Breast epithelium (tissue), 4 donors: ENCODE data around the gene ITPR1. TPM values are rescaled to one million over a fixed set of nuclear protein-coding genes. Genes with fewer than 3 reads are reported as not detected.

Experiments
- DNase-seq, 2 donors: peaks; one replicate each; pipeline ENCODE4 v3.0.0-alpha.2; 2019; ENCODE audit warnings: low spot score in 2 of 2
- H3K27ac ChIP-seq, 2 donors: fragments of 200-600 bp; sonication (generic) in 1 of 2; one replicate each; pipeline ENCODE4 v1.5.1; 2016 to 2019; ENCODE audit warnings: mild to moderate bottlenecking in 1 of 2
- H3K27me3 ChIP-seq, 2 donors: fragments of 200-600 bp; sonication (generic) in 1 of 2; one replicate each; pipeline versions ENCODE4 v1.5.1 to v1.6.0; 2017 to 2019; ENCODE audit warnings: control low read depth in 1 of 2, mild to moderate bottlenecking in 1 of 2
- H3K36me3 ChIP-seq: fragments of 200-600 bp; one replicate; pipeline ENCODE4 v1.5.1; 2019
- H3K4me1 ChIP-seq, 2 donors: fragments of 200-600 bp; sonication (generic); one replicate each; pipeline ENCODE4 v1.5.1; 2016 to 2019; ENCODE audit warnings: control low read depth in 1 of 2
- H3K4me3 ChIP-seq, 3 donors: fragments of 200-600 bp; sonication (generic); 1 replicate in 2 of 3; 2 replicates in 1 of 3; pipeline ENCODE4 v1.5.1; 2016 to 2019; ENCODE audit warnings: mild to moderate bottlenecking in 3 of 3, moderate library complexity in 2 of 3
- H3K9me3 ChIP-seq, 2 donors: fragments of 200-600 bp; sonication (generic) in 1 of 2; one replicate each; pipeline ENCODE4 v1.5.1; 2016 to 2019; ENCODE audit warnings: control low read depth in 1 of 2
- CTCF ChIP-seq, 3 donors: fragments of 450-650 bp; IDR thresholded peaks; one replicate each; pipeline ENCODE4 v1.5.1; 2016 to 2017; ENCODE audit warnings: antibody characterized with exemption in 3 of 3, mild to moderate bottlenecking in 3 of 3, moderate library complexity in 3 of 3
- POLR2A ChIP-seq: fragments of 450-650 bp; IDR thresholded peaks from one replicate; pipeline ENCODE4 v1.6.1; 2016; ENCODE audit warnings: antibody characterized with exemption, mild to moderate bottlenecking, moderate library complexity
- POLR2AphosphoS5 ChIP-seq, 3 donors: sonication (generic); formaldehyde crosslinking; IDR thresholded peaks; one replicate each; pipeline ENCODE4 v1.6.1; 2017; ENCODE audit warnings: antibody characterized with exemption in 3 of 3
- intact Hi-C: fragments of 100-400 bp; cut with DNase I; formaldehyde crosslinking; loops from one replicate; pipeline ENCODE4 v1.15.1; 2023; ENCODE audit warnings: low total_unique reads
- total RNA-seq, 3 donors: library from RNA; depleted of rRNA; stranded (reverse); fragments of >200 nt; gene quantifications; one replicate each; pipeline ENCODE4 v1.1.0, GENCODE V29; 2016

Gene ITPR1
- total RNA-seq, 3 donors from 2014 or later: 53.8 to 227 (median 174) TPM

- no peaks in the 10 kb centered on the region for H3K9me3 ChIP-seq
- no peaks in the 10 kb centered on the region for H3K36me3 ChIP-seq
- no peak overlapping the region for H3K4me3 ChIP-seq
- TF ChIP-seq POLR2AphosphoS5 (IDR thresholded peaks at IDR 0.05) (no peak), POLR2A (no peak), CTCF (IDR thresholded peaks at IDR 0.05) (no peak)
- no peak overlapping the region for H3K27ac ChIP-seq
- H3K4me1 ChIP-seq: peaks cover 0 to 3% of the 10 kb centered on the region in 2 donors
- H3K27me3 ChIP-seq: no peaks in the 10 kb centered on the region
- intact Hi-C loops: no loop called here
- DNase-seq: no peak
Observed at GRCh38 chr3:4570840-4571621, 77.9 kb downstream of the ITPR1 start.

- intact Hi-C loops: no loop called here
- no peak for DNase-seq
- Histone ChIP-seq H3K27me3 (no peaks in the 10 kb centered on the region), H3K36me3 (no peaks in the 10 kb centered on the region), H3K27ac (no peak overlapping the region), H3K9me3 (no peaks in the 10 kb centered on the region), H3K4me1 (peaks cover 0 to 1% of the 10 kb centered on the region in 2 donors), H3K4me3 (no peak overlapping the region)
- no peak for TF ChIP-seq POLR2AphosphoS5 (IDR thresholded peaks at IDR 0.05)
- no peak for TF ChIP-seq POLR2A
- TF ChIP-seq CTCF (IDR thresholded peaks at IDR 0.05): no peak
Observed at GRCh38 chr3:4571690-4572334, 78.7 kb downstream of the ITPR1 start.

GRCh38 chr3:4573153-4573552, 80.0 kb downstream of the ITPR1 start:
- Histone ChIP-seq H3K27me3 (no peaks in the 10 kb centered on the region), H3K9me3 (no peaks in the 10 kb centered on the region), H3K27ac (no peak overlapping the region), H3K36me3 (no peaks in the 10 kb centered on the region), H3K4me1 (no peaks in the 10 kb centered on the region), H3K4me3 (no peak overlapping the region)
- TF ChIP-seq POLR2AphosphoS5 (IDR thresholded peaks at IDR 0.05) (no peak), POLR2A (no peak), CTCF (IDR thresholded peaks at IDR 0.05) (no peak)
- DNase-seq: no peak
- intact Hi-C loops: no loop called here

- Histone ChIP-seq H3K4me1 (no peaks in the 10 kb centered on the region), H3K36me3 (no peaks in the 10 kb centered on the region), H3K4me3 (no peak overlapping the region), H3K27me3 (no peaks in the 10 kb centered on the region), H3K9me3 (no peaks in the 10 kb centered on the region), H3K27ac (peak overlapping the region in 1 of 2 donors; percentile 19)
- DNase-seq: no peak
- intact Hi-C loops: no loop called here
- no peak for TF ChIP-seq POLR2A
- TF ChIP-seq POLR2AphosphoS5 (IDR thresholded peaks at IDR 0.05): no peak
- no peak for TF ChIP-seq CTCF (IDR thresholded peaks at IDR 0.05)
Observed at GRCh38 chr3:4574426-4574965, 81.3 kb downstream of the ITPR1 start.

- no peaks in the 10 kb centered on the region for H3K27me3 ChIP-seq
- intact Hi-C loops: no loop called here
- no peak overlapping the region for H3K4me3 ChIP-seq
- no peaks in the 10 kb centered on the region for H3K9me3 ChIP-seq
- no peaks in the 10 kb centered on the region for H3K36me3 ChIP-seq
- H3K4me1 ChIP-seq: no peaks in the 10 kb centered on the region
- TF ChIP-seq POLR2AphosphoS5 (IDR thresholded peaks at IDR 0.05): no peak
- no peak for TF ChIP-seq POLR2A
- TF ChIP-seq CTCF (IDR thresholded peaks at IDR 0.05): no peak
- no peak for DNase-seq
- H3K27ac ChIP-seq: peak overlapping the region in 1 of 2 donors; percentile 25
Observed at GRCh38 chr3:4575381-4575780, 82.2 kb downstream of the ITPR1 start.
